NCI-H1092 (cell line): ENCODE results near the gene PCBP3.
"Not testable (repeated sequence)": the region's sequence is repeated elsewhere in the genome, so short reads cannot be mapped to it uniquely, and the experiment has no call there.

Experiments
- DNase-seq: peaks from one replicate; lab custom pipeline; 2025; lab: John Stamatoyannopoulos, UW

The PCBP3 gene

DNA sequence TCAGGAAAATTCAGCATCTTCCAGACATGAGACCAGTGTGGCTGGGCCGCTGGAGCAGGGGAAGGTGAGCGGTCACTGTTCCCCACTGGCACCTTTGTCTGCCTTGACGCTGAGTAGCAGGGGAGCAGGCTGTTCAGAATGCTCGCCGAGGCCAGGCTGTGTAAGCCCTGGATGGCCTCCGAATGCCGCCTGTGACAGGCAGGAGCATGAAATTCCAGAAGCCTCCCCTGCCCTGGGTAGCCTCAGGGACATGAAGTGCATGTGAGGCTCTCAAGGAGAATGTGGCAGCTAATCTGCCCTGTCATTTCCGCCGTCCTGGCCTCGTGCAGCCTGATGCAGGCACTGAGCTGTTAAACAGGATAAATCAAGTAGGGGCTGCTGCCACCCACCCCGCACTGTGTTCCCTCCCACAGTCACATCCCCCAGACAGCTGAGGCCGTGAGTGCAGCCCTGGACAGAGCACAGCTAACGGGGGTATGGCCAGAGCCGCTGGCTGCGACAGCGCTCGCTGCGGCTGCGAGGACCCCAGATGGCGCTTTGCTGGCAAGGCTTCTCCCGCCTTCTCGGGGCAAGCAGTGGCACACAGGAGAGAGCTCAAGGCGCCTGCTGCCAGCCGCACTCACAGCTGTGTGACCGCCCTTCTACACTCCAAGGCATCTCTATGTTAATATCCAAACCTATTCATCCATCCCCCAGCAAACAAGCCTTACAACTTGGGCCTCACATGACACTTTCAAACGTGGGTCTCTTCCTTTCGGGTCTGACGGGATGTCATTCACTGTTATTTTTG is 233.1 kb downstream of the PCBP3 start:
- peak; percentile 10 for DNase-seq

DNA sequence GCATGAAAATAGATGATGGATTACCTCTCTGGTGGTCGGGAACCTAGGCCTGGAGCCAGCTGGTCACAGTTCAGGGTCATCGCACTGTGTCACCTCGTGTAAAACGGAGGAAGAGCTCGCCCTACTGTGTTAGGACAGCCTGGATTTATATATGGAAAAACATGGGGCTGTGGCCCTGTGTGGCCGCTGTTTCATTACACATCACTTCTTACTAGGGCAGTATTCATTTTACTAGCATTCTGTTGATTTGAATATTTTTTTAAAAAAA is 233.6 kb downstream of the PCBP3 start:
- no peak for DNase-seq

DNA sequence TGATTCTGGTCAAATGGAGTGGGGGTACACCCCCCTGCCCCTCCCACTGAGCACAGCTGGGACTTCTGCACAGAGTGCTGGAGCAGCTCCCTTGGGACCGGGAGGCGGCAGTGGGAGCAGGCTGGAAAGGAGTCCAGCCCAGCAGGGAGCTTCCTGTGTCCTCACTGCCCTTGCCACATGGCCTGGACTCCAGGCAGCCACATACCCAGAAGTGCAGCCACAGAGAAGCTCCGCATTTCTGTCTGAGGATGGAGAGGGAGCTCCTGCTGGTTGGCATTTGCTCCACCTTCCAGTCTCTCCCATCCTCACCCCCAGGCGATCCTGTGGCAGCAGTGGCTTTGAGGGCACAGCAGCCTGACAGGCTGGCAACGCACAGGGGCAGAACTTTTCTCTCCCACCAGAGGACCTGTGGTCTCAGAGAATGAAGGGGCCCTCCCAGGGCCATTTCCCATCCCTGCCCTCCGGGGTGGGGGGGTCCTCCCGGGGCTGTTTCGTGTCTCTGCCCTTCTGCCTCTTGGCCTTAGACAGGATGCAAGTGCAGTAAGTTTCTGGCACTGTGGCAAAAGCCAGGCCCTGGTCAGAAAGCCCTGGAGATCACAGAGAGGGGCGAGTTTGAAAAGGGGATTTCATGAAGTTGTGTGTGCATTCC is 234.4 kb downstream of the PCBP3 start:
- DNase-seq = peak; percentile 4

DNA sequence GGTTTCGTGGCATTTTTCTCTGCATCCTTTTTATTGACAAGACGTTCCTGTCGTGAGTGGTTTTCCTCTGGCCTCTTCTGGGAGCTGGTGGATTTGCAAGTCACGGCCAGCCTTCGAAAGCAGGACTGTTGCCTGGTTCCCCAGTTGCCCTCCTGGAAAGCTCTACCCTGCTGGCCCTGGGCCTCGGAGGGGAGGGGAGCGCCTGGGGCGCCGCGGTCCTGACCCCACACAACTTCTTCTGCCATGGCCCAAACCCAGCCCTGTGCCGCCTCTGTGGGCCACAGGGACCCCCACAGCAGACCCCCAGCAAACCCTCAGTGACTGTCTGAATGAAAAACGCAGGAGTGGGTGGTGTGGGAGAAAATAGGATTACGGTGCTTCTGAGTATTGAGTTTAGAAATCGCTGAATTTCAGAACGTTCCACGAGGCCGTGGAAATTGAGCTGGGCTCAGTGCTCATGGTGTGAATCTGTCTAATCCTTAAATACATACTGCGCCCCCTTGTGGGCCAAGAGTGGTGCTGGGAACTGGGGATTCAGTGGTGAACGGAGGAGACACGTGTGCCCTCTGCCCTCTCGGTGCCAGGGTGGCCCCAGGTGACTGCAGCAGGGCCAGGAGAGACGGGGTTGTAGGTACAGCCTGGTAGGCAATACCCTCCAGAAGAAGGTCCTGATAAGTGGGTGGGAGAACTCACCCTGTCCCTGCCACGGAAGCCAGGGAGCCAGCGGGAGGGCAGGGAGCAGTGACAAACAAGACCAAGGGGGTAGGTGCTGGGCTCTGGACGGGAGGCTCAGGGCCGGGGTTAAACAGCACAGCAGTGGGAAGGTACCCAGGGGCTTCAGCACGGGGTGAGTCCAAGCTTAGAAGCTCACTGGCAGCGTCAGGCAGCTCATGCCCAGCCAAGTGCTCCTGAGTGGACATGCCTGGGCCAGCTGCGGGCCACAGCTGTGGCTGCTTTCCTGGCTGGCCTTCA is 236.9 kb downstream of the PCBP3 start:
- peak; percentile 80 for DNase-seq

DNA sequence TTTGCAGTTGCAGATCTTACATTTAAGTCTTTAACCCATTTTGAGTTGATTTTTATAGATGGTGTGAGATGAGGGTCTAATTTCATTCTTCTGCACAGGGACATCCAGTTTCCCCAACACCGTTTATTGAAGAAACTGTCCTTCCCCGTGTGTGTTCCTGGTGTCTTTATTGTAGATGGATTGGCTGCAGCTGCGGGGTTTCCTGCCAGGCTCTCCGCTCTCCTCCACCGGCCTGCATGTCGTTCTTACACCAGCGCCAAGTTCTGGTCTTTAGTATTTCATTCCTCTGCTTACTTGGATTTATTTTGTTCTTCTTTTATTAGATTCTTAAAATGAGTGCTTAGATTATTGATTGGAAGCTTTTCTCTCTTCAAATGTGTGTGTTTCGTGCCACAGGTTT is 239.1 kb downstream of the PCBP3 start:
- no peak for DNase-seq

DNA sequence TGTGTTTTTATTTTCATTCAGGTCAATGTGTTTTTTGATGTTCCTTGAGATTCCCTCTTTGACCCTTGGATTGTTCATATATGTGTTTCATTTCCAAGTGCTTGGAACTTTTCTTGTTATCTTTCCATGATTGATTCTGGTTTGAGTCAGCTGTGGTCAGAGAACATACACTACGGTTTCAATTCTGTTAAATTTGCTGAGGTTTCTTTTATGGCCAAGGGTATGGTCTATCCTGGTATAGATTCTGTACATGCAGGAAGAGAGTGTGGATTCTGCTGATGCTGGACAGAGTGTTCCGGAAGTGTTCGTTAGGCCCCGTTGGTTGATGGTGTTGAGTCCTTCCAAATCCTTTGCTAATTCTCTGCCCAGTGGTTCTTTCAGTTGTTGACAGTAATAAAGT is 239.6 kb downstream of the PCBP3 start:
- no peak for DNase-seq

DNA sequence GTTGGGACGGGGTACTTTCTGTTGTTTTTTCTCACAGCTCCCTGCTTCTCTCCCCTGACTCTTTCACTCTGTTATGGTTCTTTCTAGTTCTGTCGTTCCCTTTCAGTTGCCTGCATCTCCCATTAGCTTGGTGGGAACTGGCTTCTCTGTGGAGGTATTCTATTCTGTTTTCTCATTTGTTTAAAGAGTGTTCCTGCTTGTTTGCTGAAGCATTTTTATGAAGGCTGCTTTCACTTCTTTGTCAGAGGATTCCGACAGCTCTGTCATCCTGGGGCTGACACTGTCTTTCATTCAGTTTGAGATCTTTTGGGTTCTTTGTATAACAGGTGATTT is 242.0 kb downstream of the PCBP3 start:
- DNase-seq = no peak

DNA sequence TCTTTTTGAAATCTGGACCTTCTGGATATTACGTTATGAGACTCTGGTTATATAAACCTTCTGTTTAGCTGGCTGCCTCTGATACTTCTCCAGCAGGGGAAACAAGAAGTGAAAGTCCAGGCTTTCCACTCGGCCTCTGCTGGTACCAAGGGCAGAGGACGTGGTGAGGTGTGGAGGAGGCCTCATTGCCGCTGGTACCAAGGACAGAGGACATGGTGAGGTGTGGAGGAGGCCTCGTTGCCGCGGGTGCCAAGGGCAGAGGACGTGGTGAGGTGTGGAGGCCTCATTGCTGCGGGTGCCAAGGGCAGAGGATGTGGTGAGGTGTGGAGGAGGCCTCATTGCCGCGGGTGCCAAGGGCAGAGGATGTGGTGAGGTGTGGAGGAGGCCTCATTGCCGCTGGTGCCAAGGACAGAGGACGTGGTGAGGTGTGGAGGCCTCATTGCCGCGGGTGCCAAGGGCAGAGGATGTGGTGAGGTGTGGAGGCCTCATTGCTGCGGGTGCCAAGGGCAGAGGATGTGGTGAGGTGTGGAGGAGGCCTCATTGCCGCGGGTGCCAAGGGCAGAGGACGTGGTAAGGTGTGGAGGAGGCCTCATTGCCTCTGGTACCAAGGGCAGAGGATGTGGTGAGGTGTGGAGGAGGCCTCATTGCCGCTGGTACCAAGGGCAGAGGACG is 242.5 kb downstream of the PCBP3 start:
- DNase-seq = not testable (repeated sequence)

DNA sequence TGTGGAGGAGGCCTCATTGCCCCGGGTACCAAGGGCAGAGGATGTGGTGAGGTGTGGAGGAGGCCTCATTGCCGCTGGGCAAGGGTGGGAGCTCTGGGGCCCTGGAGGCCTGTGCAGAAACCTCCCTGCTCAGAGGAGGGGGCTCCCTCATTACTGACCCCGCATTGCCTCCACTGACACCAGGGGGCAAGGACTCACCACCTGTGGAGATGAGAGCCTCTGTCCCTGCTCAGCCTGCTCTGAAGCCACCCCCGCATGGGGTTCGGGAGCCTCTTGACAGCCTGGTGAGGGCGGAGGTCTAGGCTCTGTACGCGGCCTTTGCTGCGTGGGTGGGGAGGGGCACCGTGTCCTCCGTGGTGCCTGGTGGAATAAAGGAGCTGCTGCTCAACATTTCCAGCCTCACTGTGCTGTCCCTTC is 243.1 kb downstream of the PCBP3 start:
- no peak for DNase-seq

DNA sequence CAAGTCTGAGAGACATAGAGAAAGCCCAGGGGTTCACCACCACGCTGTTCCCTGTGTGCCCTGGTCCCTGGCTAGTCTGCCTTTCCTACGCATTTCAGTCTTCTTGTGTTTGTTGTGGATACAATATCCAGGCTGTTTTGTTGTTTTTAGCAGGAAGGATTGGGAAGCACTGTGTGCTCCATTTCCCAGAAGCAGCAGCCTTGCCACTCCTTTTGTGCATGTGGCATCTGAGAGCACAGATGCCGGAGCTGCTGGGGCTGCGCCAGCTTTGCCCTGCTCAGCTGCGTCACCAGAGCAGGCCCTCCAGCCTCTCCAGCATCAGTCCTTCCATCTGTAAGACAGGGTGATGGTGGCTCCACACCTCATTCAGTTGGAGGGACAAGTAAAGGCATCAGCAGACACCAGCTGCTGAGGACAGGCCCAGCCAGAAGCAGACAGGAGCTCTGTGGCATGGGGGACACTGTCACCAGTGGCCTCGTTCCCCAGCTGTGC is 243.6 kb downstream of the PCBP3 start:
- peak; percentile 79 for DNase-seq

DNA sequence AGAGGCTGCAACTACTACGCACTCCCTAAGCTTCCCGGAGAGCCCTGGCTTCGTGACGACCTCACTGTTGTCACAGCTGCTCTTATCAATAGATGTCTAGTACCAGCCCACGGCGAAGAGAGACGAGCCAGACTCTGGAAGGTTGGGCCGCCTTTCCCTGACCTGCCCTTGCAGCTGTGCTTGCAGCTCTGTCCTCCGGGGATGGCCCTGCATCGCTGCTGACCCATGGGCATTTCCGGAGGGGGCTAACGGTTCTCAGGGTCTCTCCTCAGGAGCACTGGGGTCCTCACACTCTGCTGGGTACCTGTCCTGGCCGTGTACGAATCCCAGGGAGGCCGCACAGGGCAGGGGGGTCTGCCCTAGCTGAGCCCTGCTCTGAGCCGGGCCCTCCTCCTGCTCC is 244.3 kb downstream of the PCBP3 start:
- DNase-seq = peak; percentile 97

DNA sequence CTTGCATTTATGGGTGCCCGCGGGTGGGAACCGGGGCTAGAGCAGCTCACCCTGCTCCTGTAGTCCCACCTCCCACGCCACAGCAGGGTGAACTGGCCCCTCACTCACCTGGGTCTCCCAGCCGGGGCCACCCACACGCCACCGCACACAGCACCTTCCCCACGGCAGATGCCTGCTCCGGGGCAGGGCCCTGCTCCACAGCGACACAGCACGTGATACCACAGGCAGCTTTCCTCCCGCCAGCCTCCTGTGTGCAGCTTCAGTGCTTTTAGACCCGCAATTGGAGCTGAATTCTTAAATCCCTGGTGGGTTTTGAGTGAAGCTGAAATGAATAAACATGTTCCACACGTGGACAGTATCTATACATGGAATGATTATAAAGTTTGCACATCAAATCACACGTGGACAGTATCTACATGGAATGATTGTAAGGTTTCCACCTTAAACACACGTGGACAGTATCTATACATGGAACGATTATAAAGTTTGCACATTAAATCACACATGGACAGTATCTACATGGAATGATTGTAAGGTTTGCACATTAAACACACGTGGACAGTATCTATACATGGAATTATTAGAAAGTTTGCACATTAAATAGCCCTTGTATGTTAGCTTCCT is 245.0 kb downstream of the PCBP3 start:
- peak; percentile 14 for DNase-seq

DNA sequence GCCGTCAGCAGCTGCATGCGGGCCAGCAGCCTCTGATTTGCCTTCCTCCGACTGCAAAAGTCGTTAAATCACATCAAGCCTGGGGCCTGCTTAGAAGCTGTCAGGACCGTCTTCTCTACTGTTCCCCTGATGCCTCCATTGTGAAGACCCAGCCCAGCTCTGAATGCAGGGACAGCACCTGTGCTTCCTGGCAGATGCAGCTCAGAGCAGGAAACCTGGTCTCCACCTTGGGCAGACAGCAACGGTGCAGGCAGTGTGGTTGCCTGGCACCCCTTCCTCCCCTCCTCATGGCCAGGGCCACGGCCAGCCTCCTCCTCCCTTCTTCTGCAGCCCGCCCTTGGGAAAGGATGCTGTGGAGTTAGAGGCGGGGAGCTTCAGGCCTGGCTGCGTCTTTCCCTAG is 245.7 kb downstream of the PCBP3 start:
- DNase-seq = peak; percentile 29

DNA sequence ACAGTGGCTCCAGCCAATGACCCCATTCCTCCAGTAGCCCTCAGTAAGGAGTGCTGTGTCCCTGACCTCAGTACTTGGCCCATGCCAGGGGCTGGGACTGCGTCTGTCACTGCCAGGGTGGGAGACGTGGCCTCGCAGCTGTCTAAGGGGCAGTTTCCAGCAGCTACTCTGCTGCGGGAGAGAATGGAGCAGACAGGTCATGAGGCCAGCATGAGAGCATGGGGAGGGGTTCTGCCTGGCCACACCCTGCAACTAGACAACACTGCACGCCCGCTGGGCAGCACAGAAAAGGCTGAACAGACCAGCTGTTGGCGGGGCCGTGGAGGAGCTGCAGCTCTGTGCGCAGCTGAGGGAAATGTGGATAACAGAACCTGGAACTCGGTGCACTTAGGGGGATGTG is 246.4 kb downstream of the PCBP3 start:
- no peak for DNase-seq

DNA sequence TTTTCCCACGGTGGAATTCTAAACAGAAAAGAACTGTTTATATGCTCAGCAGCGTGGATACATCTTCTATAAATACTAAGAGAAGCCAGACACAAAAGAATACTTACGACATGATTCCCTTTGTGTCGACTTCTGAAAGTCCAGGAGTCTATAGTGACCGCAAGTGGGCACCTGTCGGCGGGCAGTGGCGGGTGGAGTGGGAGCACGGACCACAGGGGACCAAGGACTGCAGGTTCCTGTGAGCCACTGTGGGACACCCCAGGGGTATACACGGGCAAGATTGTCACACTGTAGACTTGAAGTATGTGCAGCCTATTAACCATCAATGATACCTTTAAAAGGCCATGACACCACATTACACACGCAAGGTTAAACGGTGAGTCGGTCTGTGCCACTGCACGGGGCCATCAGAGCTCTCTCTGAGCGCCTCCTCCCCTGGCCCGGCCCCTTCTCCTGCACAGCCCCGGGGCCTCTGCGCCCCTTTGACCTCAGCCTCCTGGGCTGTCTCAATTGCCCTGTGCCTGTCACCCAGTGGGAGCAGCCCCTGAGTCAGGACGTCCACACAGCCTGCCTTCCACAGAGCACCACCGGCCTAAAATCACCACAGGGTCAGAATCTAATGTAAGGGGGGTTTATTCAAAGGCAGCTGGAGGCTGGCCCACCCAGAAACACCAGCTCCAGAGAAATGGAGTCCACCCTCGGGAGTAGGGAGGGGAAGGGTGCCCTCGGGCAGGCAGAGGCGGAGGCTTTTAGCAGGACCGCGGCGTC is 248.0 kb downstream of the PCBP3 start:
- DNase-seq = no peak

DNA sequence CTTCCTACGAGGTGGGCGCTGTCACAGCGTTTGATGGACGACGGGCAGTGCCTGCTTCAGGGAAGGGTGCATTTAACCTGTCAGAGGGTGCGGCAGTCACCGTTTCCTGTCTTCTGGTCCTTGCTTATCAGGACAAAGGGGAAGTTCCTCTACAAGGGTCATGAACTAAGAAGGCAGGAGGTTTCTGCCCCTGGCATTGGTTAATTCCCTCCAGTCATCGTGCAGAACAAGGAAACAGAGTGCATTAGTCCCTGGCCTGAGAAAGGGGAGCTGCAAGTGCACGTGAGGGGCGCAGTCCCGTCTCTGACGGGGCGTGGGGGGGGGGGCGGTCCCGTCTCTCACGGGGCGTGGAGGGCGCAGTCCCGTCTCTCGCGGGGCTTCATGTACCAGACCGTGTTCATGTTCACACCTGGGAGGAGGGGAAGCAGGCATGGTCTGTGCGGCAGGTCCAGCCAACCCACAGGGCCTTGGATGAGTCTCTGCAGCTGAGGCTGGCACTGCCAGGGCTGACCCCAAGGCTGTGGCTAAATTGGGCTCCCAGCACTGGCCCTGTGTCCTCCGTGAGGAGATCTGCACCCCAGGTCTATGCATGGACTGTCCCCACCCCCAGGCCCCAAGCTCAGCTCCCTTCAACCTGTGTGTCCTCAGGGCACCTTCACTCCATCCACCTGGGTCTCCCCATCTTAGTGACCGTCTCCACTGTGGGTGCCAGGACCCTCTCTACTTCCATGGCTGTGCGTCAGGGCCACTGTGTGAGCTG is 248.8 kb downstream of the PCBP3 start:
- DNase-seq = no peak

DNA sequence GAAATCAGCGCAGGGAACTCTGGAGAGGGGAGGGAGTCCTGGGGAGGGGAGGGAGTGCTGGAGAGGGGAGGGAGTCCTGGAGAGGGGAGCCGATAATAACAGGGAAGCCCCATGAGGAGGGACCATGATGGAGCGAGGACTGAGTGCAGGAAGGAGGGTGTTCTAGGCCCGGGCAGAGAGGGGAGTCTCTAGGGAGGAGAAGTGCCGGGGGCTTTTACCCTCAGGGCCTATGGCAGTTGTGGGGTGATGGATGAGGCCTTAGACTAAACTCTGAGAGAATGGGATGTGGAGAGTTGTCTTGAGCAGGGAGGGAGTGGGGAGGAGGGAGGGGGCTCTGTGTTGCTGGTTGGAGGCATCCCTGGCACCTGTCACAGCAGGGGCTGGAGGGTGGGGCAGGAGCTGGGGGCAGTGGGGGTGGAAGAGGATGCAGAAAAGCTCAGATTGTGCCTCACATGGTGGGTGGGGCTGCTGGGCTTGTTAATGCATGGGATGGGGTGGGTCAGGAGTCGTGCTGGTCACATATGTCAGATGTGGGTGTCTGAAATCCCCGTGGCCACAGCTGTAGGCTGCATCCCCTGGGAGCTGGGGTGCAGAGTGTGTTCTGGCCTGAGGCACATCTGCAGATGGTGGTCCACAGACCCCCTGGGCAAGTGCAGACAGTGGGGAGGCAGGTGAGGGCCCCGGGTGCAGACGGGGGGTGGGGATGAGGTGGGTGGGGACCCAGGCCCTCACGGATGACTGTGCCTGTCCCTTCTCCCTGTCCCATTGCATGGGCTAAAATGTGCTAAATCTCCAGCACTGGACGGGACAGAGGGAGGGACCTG is 249.6 kb downstream of the PCBP3 start:
- no peak for DNase-seq

DNA sequence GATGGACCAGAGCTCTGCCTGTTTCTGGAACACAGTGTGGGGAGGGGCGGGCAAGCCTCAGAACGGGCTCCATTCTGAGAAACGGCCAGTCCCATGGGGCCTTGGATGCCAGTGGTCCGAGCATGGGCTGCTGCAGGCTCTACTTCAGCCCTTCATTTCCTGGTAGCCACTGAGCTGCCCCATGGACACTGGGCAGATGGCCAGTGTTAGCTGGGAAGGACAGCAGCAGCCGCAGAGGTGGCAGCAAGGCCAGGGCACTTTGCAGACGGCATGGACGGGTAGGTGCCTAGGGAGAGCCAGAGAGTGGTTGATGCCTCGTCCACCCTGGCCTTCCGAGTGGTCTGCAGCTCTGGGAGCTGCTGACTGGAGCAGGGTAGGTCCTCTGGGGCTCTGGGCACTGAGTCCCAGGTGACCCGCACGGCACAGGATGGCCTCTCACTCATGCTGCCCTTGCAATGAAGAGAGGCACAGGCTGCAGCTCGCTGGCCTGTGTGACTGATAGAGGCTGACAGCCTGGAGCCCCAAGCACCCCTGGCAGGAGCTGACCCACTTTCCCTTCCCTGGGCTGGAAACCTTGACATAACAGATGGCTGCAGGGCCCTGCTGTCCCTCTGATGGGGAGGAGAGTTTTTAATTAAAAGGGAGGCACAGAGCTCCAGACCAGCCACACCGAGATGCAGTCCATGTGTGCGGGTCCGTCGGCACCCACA is 250.4 kb downstream of the PCBP3 start:
- DNase-seq = no peak

DNA sequence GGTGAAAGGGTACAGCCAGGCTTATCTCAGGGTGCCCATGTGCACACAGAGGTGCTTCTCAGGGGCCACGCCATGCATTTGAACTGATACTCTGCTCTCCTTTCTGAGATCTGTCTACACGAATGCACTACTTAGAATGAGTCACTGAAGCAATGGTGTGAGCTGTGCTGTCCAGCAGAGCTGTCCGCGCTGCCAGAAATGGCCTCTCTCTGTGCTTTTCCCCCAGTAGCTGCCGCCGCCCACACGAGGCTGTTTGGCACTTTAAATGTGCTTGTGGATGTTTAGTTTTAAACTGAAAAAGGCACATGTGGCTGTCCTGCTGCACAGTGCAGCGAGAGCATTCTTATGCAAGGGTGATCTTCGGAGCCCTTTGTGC is 250.9 kb downstream of the PCBP3 start:
- DNase-seq = no peak
